NB4 (cell line): ENCODE results near the gene PDCL3.

Source experiments
- DNase-seq: peaks from one replicate; pipeline ENCODE4 v3.0.0; 2010; ENCODE audit warnings: low read depth
- H3K4me3 ChIP-seq: one replicate; pipeline ENCODE4 v1.5.1; 2011; ENCODE audit warnings: mild to moderate bottlenecking, low read depth, low read length, moderate library complexity
- MYC ChIP-seq: IDR thresholded peaks from 2 replicates; pipeline ENCODE4 v1.6.1; 2011; ENCODE audit warnings: low read depth, low read length
- POLR2A ChIP-seq: IDR thresholded peaks from 2 replicates; pipeline ENCODE4 v1.6.1; 2011; ENCODE audit warnings: mild to moderate bottlenecking; ENCODE audit not compliant: insufficient read length; ENCODE audit errors: extremely low read depth
- TF ChIP-seq, protein P1 (sequence below): IDR thresholded peaks from one replicate; pipeline ENCODE4 v1.5.1; 2012; ENCODE audit warnings: low read depth, low read length
- TF ChIP-seq, protein P2 (sequence below): IDR thresholded peaks from 2 replicates; pipeline ENCODE4 v1.6.1; 2011; ENCODE audit warnings: low read depth, low read length

PDCL3 gene

GRCh38 chr2:100613719-100614118 lies 50.9 kb downstream of the PDCL3 start:
- TF ChIP-seq MYC (no peak), POLR2A (no peak)
- TF ChIP-seq, protein P1, sequence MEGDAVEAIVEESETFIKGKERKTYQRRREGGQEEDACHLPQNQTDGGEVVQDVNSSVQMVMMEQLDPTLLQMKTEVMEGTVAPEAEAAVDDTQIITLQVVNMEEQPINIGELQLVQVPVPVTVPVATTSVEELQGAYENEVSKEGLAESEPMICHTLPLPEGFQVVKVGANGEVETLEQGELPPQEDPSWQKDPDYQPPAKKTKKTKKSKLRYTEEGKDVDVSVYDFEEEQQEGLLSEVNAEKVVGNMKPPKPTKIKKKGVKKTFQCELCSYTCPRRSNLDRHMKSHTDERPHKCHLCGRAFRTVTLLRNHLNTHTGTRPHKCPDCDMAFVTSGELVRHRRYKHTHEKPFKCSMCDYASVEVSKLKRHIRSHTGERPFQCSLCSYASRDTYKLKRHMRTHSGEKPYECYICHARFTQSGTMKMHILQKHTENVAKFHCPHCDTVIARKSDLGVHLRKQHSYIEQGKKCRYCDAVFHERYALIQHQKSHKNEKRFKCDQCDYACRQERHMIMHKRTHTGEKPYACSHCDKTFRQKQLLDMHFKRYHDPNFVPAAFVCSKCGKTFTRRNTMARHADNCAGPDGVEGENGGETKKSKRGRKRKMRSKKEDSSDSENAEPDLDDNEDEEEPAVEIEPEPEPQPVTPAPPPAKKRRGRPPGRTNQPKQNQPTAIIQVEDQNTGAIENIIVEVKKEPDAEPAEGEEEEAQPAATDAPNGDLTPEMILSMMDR: no peak
- TF ChIP-seq, protein P2, sequence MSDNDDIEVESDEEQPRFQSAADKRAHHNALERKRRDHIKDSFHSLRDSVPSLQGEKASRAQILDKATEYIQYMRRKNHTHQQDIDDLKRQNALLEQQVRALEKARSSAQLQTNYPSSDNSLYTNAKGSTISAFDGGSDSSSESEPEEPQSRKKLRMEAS: no peak
- DNase-seq: no peak
- H3K4me3 ChIP-seq: no peak overlapping the region

DNA sequence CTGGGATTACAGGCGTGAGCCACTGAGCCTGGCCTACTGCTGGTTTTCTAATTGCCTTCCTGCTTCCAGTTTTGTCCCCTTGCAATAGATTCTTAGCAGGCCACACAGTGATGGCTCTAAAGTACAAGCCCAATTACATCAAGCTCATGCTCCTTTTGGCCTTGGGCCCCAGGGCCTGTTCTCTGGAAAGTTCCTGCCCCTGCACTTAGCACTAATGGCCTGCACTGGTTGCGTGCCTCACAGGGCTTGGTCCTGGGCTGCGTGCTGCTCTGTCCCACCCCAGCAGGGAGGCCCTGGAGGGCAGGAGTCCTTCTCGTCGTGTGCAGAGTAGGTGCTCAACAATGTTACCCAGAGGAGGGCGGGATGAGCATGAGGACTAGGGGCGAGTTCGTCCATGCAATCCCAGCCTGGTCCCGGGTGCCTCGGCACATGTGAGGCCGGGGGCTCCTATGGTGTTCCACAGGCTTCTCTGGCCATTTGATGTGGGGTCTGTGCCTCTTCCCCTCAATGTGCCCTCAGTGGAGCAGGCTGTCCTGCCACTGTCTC lies 51.7 kb downstream of the PDCL3 start:
- no peak for DNase-seq
- H3K4me3 ChIP-seq: no peak overlapping the region
- TF ChIP-seq, protein P2: no peak
- no peak for TF ChIP-seq MYC
- TF ChIP-seq, protein P1: no peak
- no peak for TF ChIP-seq POLR2A

GRCh38 chr2:100615471-100615870 lies 52.7 kb downstream of the PDCL3 start:
- no peak overlapping the region for H3K4me3 ChIP-seq
- TF ChIP-seq, protein P1: no peak
- TF ChIP-seq POLR2A: no peak
- TF ChIP-seq MYC: no peak
- TF ChIP-seq, protein P2: no peak
- DNase-seq: no peak

- DNase-seq: no peak
- TF ChIP-seq, protein P2: no peak
- TF ChIP-seq POLR2A: no peak
- no peak for TF ChIP-seq MYC
- TF ChIP-seq, protein P1: no peak
- no peak overlapping the region for H3K4me3 ChIP-seq
Observed at GRCh38 chr2:100615886-100616285, 53.1 kb downstream of the PDCL3 start.

GRCh38 chr2:100616841-100617390 lies 54.1 kb downstream of the PDCL3 start:
- TF ChIP-seq MYC (no peak), POLR2A (no peak)
- TF ChIP-seq, protein P2: no peak
- TF ChIP-seq, protein P1: no peak
- no peak for DNase-seq
- H3K4me3 ChIP-seq: no peak overlapping the region
